Activated CD4-positive, CD25-positive, alpha-beta regulatory T cell treated with anti-CD3 and anti-CD28 coated beads, Interleukin-2, amount 50 U/mL, for 72 hours (primary cell): ENCODE results near the gene LMTK2.
A peak's percentile ranks its signal among the peaks of the same experiment; 100 is the strongest.

ENCODE experiments used
- DNase-seq: peaks from one replicate; pipeline ENCODE4 v3.0.0; 2021

Gene LMTK2

DNA sequence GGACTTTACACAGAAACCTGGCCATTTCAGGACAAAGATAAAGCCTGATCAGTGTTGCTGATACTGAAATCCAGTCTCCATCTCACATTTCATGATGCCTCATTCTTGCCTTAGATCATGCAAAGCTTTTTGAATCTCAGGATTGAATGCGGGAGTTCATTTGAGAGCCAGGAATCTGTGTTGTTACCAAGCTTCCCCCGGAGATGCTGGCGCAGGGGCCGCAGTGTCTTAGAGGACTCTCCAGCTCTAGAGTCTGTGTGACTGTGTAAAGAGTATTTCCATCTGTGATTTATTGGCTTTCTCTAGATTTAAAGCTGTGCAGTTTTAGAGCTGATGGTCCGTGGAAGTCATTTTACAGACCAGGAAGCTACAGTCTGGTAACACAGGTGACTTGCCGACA is 32.0 kb downstream of the LMTK2 start:
- DNase-seq, result no peak

DNA sequence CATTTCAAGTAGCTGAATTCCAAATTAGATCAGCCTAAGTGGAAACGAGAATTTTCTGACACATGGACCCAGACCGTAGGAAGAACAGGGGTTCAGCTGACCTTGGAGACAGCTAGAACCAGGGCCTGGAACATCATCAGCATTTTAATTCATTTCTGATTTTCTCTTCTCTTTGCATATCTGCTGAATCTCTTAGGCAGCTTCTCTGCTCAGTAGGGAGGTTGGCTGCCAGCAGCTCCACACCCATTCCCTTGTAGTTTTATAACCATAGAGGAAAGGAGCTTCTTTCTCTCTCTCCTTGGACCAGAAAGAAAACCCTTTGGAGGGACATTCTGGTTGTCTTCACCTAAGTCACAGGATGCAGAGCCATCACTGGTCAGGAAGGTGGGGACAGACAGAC is 36.0 kb downstream of the LMTK2 start:
- no peak for DNase-seq

GRCh38 chr7:98148607-98149006 is 41.9 kb downstream of the LMTK2 start:
- DNase-seq, result no peak

- DNase-seq, result no peak
Measured at GRCh38 chr7:98149116-98149692, 42.5 kb downstream of the LMTK2 start.

DNA sequence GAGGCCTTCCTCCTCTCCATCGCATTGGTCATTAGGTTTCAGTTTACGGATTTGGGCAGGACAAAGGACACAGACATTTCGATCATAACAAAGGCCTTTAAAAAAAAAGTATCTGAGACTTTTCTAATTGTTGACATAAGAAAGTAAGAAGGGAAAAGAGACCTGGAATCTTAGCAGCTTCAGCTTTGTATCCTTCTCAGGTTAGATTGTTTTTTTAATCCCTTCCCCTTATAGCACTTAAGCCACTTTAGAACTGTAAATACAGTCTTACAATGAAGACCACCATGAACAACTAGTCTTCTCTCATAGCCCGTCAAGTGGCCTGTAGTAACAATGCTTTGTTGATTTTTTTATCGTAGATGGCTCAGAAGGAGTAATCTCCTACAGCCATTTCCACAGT is 45.2 kb downstream of the LMTK2 start:
- DNase-seq, result no peak

- no peak for DNase-seq
Measured at GRCh38 chr7:98156700-98157099, 50.0 kb downstream of the LMTK2 start.

DNA sequence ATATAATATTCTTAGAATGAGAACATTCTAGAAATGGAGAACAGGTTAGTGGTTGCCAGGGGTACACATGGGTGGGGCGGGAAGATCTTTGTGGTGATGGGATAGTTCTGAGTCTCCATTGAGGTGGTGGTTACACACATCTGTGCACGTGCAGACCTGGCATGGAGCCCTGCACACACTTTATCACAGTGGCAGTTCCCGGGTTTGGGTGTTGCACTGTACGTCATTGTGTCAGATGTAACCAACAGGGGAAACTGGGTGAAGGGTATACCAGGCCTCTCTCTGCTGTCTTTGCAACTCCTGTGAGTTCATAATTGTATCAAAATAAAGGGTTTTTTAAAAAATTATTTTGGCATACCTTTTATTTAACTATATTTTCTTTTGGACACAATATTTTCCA is 51.1 kb downstream of the LMTK2 start:
- DNase-seq, result no peak

DNA sequence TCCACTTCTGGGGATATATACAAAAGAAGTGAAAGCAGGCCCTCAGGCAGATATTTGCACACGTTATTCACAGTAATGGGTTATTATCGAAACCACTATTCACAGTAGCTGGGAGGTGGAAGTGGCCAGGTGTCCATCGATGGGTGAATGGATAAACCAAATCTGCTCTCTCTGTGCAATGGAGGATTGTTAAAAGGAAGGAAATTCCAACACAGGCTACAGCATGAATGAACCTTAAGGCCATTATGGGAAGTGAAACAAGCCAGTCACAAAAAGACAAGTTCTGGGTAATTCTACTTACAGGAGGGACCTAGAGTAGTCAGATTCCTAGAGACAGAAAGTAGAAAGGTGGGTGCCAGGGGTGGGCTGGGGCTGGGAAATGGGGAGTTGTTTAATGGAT is 56.1 kb downstream of the LMTK2 start:
- no peak for DNase-seq

DNA sequence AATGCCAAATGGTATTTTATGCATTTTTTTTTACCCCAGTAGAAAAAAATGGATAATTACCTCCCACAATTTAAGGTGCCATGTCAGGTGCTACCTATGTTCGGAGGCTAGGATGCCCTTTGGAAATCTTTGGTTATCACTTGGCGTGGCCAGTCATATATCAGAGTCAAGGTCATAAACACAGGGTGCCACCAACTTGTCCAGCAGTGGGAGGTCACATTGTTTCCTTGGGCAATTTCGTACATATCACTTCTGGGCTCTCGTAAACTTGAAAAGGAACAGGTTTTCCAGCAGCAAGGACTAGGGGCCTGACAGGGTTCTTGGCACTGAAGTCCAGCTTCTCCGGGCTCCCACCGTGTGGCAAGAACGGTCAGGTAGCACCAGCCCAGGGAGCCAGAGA is 56.6 kb downstream of the LMTK2 start:
- DNase-seq, result no peak

- DNase-seq, result no peak
Measured at GRCh38 chr7:98163704-98164494, 57.2 kb downstream of the LMTK2 start.

DNA sequence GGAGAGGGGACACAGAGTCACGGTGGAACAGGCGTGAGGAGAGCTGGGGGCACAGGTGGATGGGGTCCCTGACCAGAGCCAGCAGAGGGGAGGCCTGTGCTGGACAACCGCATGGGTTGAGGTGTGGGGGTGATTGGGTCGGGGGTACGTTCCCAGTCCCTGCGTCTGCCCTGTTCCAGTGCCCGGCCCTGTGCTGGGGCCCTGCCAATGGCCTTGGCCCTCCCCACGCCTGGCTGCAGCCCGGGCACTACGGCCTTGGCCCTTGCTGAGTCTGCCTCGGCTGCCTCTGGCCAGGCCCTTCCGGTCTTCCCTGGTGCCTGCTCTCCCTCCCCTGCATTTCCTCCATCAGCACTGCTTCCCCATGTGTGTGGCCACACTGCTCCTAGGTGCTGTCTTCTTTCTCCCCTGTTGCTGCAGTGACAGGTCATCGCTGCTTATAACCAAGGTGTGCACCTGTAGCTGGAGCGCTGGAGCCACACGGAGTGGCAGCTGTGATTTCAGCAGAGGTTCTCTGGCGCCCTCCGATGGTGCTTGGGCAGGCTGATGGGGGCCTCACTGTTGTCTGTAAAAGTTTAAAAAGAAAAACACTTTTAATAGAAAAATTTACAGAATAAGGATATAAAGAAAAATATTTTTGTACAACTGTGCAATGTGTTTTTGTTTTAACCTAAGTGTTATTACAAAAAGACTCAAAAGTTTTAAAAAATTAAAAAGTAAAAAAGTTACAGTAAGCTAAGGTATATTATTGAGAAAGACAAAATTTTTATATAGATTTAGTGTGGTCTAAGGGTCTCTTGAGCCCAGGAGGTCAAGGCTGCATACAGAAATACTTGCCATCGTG is 59.4 kb downstream of the LMTK2 start:
- peak; percentile 54 for DNase-seq

DNA sequence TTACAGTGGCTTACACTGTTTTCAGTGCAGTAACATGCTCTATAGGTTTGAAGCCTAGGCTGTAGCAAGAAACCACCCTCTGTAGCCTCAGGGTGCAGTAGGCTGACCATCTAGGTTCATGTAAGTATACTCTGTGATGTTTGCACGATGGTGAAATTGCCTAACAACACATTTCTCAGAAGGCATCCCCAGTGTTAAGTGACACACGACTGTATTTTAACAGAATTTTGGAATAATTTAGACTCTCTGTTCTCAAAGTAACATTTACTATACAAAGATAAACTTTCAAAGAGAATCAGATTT is 60.0 kb downstream of the LMTK2 start:
- DNase-seq, result no peak

DNA sequence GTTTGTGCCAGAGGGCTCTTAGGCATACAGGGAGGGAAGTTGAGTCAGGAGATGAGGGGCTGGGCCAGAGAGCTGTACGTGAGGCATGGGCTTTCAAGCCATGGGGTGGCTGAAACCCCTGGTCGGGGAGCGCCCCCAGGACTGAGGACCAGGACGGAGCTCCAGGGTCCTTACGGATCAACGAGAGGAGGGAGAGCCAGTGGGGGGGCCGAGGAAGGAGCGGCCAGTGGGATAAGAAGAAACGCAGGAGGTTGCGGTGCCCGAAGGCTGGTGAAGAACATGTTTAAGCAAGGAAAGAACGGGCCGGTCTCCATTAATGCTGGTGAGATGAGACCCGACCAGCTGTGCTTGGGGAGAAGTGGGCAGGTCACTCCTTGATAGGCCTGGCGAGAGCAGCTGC is 61.0 kb downstream of the LMTK2 start:
- DNase-seq, result no peak

DNA sequence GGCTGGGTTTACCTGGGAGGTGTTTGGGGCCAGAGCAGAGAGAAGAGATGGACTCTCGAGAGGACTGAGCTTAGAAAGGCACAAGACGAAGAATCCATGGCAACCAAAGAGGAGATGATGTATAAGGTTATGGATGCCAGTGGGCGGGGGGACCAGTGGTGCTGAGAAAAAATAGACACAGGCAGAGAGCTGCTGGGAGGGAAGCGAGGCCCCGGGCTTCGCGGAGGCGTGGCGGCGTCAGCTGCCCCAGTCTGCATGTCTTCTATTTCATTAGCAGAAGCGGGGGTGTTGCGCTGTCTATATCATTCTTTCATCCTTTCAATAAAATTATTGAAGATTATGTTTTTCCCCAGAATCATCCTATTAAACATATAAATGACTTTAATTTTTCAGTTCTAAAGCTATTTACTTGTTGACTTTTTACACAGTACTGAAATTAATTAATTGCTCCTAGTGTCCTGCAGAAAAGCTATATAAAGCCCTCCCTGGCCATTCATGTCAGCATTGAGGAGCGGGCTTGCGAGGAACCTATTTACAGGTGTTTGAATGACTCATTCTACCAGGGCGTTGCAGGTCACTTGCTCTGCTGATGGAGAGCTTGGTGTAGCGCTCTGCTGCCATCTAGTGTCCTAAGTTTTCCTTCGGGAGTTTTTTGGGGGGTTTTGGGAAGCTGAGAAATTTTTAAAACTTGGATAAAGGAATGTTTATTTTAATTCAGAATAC is 61.7 kb downstream of the LMTK2 start:
- DNase-seq, result peak; percentile 58

GRCh38 chr7:98168904-98169621 is 62.4 kb downstream of the LMTK2 start:
- no peak for DNase-seq

GRCh38 chr7:98170966-98171365 is 64.3 kb downstream of the LMTK2 start:
- no peak for DNase-seq

DNA sequence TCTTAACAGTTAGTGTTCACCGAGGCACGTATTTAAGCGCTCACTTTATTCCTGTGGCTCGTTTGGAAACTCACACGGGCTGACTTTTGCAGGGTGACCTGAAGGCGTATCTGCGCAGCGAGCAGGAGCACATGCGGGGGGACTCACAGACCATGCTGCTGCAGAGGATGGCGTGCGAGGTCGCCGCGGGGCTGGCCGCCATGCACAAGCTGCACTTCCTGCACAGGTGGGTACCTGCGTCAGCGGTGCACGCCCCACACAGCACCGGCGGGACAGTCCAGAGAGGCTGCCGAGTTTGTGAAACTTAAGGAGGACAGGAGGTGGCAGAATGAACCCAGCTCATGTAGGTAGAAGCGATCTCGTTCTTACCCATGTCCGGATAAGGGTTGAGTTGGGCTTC is 64.8 kb downstream of the LMTK2 start:
- DNase-seq, result no peak

GRCh38 chr7:98174334-98175259 is 67.9 kb downstream of the LMTK2 start:
- DNase-seq, result no peak

GRCh38 chr7:98175260-98175940 is 68.7 kb downstream of the LMTK2 start:
- DNase-seq, result no peak

DNA sequence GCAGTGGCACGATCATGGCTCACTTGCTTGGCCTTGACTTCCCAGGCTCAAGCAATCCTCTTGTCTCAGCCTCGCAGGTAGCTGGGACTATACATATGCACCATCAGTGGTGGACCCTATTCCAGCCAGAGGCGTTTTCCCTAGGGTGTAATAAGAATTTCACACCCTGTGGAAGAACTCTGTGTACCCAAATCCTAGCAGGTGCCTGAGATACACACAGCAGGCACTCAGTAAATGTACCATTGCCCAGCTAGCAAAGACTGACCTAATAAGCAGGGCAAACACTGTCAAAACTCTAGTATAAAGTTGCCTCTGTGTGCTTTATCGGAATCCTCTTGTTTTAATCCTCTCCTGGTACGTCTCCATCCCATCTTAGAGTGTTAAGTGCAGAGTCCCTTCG is 70.9 kb downstream of the LMTK2 start:
- no peak for DNase-seq

- DNase-seq, result no peak
Measured at GRCh38 chr7:98178321-98178720, 71.7 kb downstream of the LMTK2 start.
